HG03521 (cell line): ENCODE measurements around the gene DDX19B.
"Not testable (repeated sequence)": the region's sequence is repeated elsewhere in the genome, so short reads cannot be mapped to it uniquely, and the experiment has no call there.

ENCODE experiments used
- ATAC-seq: cut with Tn5 transposase; IDR thresholded peaks from one replicate; pipeline ENCODE4 v1.9.1; 2021; ENCODE audit warnings: mild to moderate bottlenecking, moderate library complexity; ENCODE audit not compliant: unreplicated experiment

The DDX19B gene

GRCh38 chr16:70298988-70299938, at the start of gene DDX19B:
TSS of gene DDX19B (plus strand) at chr16:70299186. CDS start at chr16:70299298, 112 bp downstream.
- ATAC-seq, result peak; percentile 71

GRCh38 chr16:70249697-70250096, 49.3 kb upstream of the DDX19B start:
- not testable (repeated sequence) for ATAC-seq

GRCh38 chr16:70250748-70251628, 48.0 kb upstream of the DDX19B start:
- ATAC-seq, result peak; percentile 22

- peak; percentile 71 for ATAC-seq
Observed at GRCh38 chr16:70251629-70252354, 47.2 kb upstream of the DDX19B start, which contains the start of gene EXOSC6. TSS of gene EXOSC6 (minus strand) at chr16:70251940. CDS start at chr16:70251900, 40 bp downstream.

GRCh38 chr16:70252355-70252988, 46.5 kb upstream of the DDX19B start:
- no peak for ATAC-seq

- ATAC-seq, result no peak
Observed at GRCh38 chr16:70253291-70254106, 45.5 kb upstream of the DDX19B start.

- no peak for ATAC-seq
Observed at GRCh38 chr16:70254180-70254964, 44.6 kb upstream of the DDX19B start.

GRCh38 chr16:70254965-70255286, 44.1 kb upstream of the DDX19B start:
- no peak for ATAC-seq

- no peak for ATAC-seq
Observed at GRCh38 chr16:70255574-70255973, 43.4 kb upstream of the DDX19B start.

- ATAC-seq, result no peak
Observed at GRCh38 chr16:70257391-70257790, 41.6 kb upstream of the DDX19B start.

GRCh38 chr16:70258065-70258464, 40.9 kb upstream of the DDX19B start:
- ATAC-seq, result no peak

- ATAC-seq, result no peak
Observed at GRCh38 chr16:70258946-70259345, 40.0 kb upstream of the DDX19B start.

GRCh38 chr16:70259903-70260302, 39.1 kb upstream of the DDX19B start:
- not testable (repeated sequence) for ATAC-seq

GRCh38 chr16:70267516-70267915, 31.5 kb upstream of the DDX19B start:
- ATAC-seq, result no peak

- not testable (repeated sequence) for ATAC-seq
Observed at GRCh38 chr16:70267922-70268321, 31.1 kb upstream of the DDX19B start.

- no peak for ATAC-seq
Observed at GRCh38 chr16:70269471-70269870, 29.5 kb upstream of the DDX19B start.

- no peak for ATAC-seq
Observed at GRCh38 chr16:70270176-70270575, 28.8 kb upstream of the DDX19B start.

GRCh38 chr16:70271696-70272095, 27.3 kb upstream of the DDX19B start:
- ATAC-seq, result no peak

- ATAC-seq, result no peak
Observed at GRCh38 chr16:70276392-70276791, 22.6 kb upstream of the DDX19B start.
